Activated T-helper 2 cell treated with anti-CD3 and anti-CD28 coated beads, Interferon-gamma antibody, Interleukin-2, Interleukin-4, amounts not matched to agents 10 μg/mL and 5 μg/mL and 100 μg/mL, durations not matched to agents 14 hours and 24 hours and 36 hours (primary cell): ENCODE data around the gene IP6K1. TPM values are rescaled to one million over a fixed set of nuclear protein-coding genes. Genes with fewer than 3 reads are reported as not detected.

ENCODE experiments used
- DNase-seq: peaks from one replicate; pipeline ENCODE4 v3.0.0; 2021; ENCODE audit warnings: low spot score
- H3K27ac Mint-ChIP-seq: one replicate; pipeline ENCODE4 v1.8.0; 2021; ENCODE audit warnings: mixed read lengths
- H3K27me3 Mint-ChIP-seq: one replicate; pipeline ENCODE4 v1.8.0; 2021; ENCODE audit warnings: low read depth, mixed read lengths
- H3K36me3 Mint-ChIP-seq: one replicate; pipeline ENCODE4 v1.8.0; 2021; ENCODE audit warnings: low read depth, mixed read lengths
- H3K4me1 Mint-ChIP-seq: one replicate; pipeline ENCODE4 v1.8.0; 2021; ENCODE audit warnings: low read depth, mixed read lengths
- H3K4me3 Mint-ChIP-seq: one replicate; pipeline ENCODE4 v1.8.0; 2021; ENCODE audit warnings: low read depth, mild to moderate bottlenecking, moderate library complexity, mixed read lengths
- H3K9me3 Mint-ChIP-seq: one replicate; pipeline ENCODE4 v1.8.0; 2021; ENCODE audit warnings: mixed read lengths
- intact Hi-C: fragments of 100-400 bp; cut with micrococcal nuclease; formaldehyde crosslinking; loops from one replicate; pipeline ENCODE4 v1.15.1; 2023
- total RNA-seq: library from RNA; stranded (reverse); gene quantifications from 2 replicates; pipeline ENCODE4 v1.2.3, GENCODE V29; 2022

The IP6K1 gene
- total RNA-seq, 1 donor from 2014 or later = 36.9 TPM

DNA sequence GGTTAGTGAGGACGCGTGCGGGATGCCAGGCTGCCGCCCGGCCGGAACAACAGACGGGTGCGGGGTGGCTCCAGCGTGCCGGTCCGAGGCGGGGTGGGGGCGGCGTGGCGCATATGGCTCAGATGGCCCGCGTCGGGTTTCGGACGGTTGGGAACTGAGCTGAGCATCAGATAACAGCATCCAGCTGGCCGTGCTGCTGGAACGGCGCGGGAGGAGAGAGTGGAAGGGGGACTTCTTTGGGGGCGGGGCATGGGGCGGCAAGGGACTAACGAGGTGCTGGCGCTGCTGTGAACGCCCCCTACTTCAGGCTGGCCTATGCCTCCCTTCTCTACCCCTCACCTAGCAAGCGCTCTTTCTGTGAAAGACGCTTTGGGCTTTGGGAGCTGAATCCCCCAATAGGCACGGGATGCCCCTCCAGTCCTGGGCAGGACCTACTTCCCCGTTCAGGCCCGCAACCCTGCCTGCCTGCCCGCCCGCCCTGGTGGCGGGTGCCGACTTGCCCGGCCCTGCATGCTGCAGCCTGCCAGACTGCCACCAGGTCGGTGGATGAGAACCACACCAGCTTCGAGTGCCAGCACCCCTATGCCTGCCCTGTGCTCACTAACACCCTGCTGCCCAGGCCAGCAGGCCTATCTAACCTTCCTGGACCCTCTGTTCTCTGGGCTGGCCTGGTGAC lies 17.3 kb upstream of the IP6K1 start:
- Mint-ChIP-seq H3K9me3 (no peaks in the 10 kb centered on the region), H3K4me1 (peaks cover 22% of the 10 kb centered on the region), H3K27me3 (peaks cover 17% of the 10 kb centered on the region), H3K36me3 (peaks cover 9% of the 10 kb centered on the region), H3K4me3 (peak overlapping the region; percentile 83), H3K27ac (no peak overlapping the region)
- DNase-seq = no peak
- intact Hi-C loops = loop anchor here (1.0 to 2.0 kb wide), 2 partner anchors 17 to 103 kb away; partner anchors contain the start of gene IP6K1

GRCh38 chr3:49802719-49803464 lies 16.6 kb upstream of the IP6K1 start, which contains the start of gene INKA1:
INKA1 (plus strand) TSS chr3:49803261; CDS start chr3:49803393, 132 bp downstream.
- Mint-ChIP-seq H3K4me1 (peaks cover 22% of the 10 kb centered on the region), H3K9me3 (no peaks in the 10 kb centered on the region), H3K36me3 (peaks cover 9% of the 10 kb centered on the region), H3K27me3 (peaks cover 17% of the 10 kb centered on the region), H3K4me3 (peak within 1 kb of the TSS; percentile 83), H3K27ac (peak within 1 kb of the TSS; percentile 75)
- intact Hi-C loops = loop anchor here (1.0 to 2.0 kb wide), 3 partner anchors 17 to 104 kb away; partner anchors contain the start of gene IP6K1
- peak; percentile 83 for DNase-seq

GRCh38 chr3:49801160-49801559 lies 14.8 kb upstream of the IP6K1 start:
- Mint-ChIP-seq H3K36me3 (peaks cover 5% of the 10 kb centered on the region), H3K9me3 (no peaks in the 10 kb centered on the region), H3K4me3 (no peak overlapping the region), H3K27ac (no peak overlapping the region), H3K4me1 (peaks cover 11% of the 10 kb centered on the region), H3K27me3 (peaks cover 19% of the 10 kb centered on the region)
- no peak for DNase-seq
- intact Hi-C loops = no loop called here

DNA sequence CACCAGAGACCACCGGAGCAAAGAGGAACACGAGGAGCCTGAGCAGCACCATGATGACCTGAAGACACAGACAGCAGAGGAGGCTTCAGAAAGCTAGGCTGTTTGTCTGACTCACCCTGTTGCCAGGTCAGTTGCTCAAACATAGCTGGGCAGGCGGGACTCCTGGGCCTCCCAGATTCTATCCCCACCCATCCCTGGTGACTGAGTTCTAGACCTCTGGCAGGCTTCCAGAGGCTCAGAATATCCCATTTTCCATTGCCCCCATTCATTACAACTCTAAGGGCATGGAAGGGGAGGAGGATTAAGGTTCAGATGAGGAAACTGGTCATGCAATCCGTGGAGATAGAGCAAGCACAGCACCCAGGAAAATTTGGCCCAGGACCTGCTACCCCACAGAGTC lies 13.4 kb upstream of the IP6K1 start, which contains the start of gene CDHR4:
Gene CDHR4 (minus strand): TSS at position 113 of the 400 bp plus-strand sequence. CDS start 61 bp downstream, at position 52.
- peaks cover 19% of the 10 kb centered on the region for H3K27me3 Mint-ChIP-seq
- DNase-seq = no peak
- H3K4me3 Mint-ChIP-seq = no peak within 1 kb of the TSS
- no peaks in the 10 kb centered on the region for H3K9me3 Mint-ChIP-seq
- intact Hi-C loops = no loop called here
- H3K27ac Mint-ChIP-seq = no peak within 1 kb of the TSS
- H3K36me3 Mint-ChIP-seq = no peaks in the 10 kb centered on the region
- peaks cover 7% of the 10 kb centered on the region for H3K4me1 Mint-ChIP-seq

GRCh38 chr3:49799105-49799504 lies 12.8 kb upstream of the IP6K1 start:
- Mint-ChIP-seq H3K4me1 (peaks cover 7% of the 10 kb centered on the region), H3K9me3 (no peaks in the 10 kb centered on the region), H3K36me3 (no peaks in the 10 kb centered on the region), H3K4me3 (no peak overlapping the region), H3K27me3 (peaks cover 18% of the 10 kb centered on the region), H3K27ac (no peak overlapping the region)
- intact Hi-C loops = no loop called here
- no peak for DNase-seq

DNA sequence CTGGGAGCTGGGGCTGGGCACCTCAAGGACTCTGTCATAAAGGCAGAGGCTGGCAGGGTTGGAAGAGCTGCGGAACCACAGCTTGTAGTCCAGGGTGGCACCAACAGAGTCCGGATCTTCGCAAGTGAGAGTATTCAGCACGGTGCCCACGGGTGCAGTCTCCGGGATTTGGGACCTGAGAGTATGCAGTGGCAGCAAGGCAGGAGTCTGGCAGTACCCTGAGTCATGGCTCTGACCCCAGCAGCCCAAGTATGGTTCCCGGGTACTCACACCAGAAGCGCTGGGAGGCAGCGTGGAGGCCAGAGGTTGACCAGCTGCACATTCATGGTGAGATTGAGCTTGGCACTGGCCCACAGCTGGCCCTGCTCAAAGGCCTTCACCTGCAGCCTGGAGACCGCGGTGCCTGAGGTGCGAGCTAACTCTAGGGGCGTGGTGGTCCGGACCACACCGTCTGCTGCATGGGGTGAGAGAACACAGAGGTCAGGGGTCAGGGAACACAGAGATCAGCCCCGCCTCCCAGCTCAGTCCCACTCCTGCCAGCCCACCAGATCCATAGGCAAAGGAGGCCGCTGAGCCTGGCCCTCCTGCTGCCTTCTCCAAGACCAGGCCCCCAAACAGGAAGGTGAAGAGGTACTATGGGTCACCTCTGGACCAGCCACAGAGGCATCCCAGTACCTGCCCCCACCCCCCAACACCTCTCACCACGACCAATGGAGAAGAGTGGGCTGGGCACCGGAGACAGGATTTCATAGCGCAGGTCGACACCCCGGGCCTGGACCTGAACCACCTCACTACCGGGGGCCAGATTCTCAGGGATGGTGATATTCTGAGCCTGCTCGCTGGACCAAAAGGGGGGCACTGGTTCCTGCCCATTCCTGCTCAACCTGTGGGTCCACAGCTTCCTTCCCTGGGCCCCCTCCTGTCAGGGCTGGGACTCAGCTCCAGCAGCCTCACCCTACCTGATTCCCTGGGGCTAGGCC lies 8.9 kb upstream of the IP6K1 start:
- Mint-ChIP-seq H3K27ac (no peak overlapping the region), H3K4me3 (no peak overlapping the region), H3K4me1 (no peaks in the 10 kb centered on the region)

GRCh38 chr3:49794431-49794830 lies 8.1 kb upstream of the IP6K1 start:
- H3K27me3 Mint-ChIP-seq = peaks cover 1% of the 10 kb centered on the region
- H3K36me3 Mint-ChIP-seq = no peaks in the 10 kb centered on the region
- no peak overlapping the region for H3K27ac Mint-ChIP-seq
- no peak for DNase-seq
- no peaks in the 10 kb centered on the region for H3K9me3 Mint-ChIP-seq
- H3K4me3 Mint-ChIP-seq = no peak overlapping the region
- peaks cover 2% of the 10 kb centered on the region for H3K4me1 Mint-ChIP-seq
- intact Hi-C loops = no loop called here

More for the DNA sequence above, 8.9 kb upstream of the IP6K1 start:
- Mint-ChIP-seq H3K9me3 (no peaks in the 10 kb centered on the region), H3K36me3 (no peaks in the 10 kb centered on the region), H3K27me3 (peaks cover 1% of the 10 kb centered on the region)
- intact Hi-C loops = no loop called here
- DNase-seq = no peak

DNA sequence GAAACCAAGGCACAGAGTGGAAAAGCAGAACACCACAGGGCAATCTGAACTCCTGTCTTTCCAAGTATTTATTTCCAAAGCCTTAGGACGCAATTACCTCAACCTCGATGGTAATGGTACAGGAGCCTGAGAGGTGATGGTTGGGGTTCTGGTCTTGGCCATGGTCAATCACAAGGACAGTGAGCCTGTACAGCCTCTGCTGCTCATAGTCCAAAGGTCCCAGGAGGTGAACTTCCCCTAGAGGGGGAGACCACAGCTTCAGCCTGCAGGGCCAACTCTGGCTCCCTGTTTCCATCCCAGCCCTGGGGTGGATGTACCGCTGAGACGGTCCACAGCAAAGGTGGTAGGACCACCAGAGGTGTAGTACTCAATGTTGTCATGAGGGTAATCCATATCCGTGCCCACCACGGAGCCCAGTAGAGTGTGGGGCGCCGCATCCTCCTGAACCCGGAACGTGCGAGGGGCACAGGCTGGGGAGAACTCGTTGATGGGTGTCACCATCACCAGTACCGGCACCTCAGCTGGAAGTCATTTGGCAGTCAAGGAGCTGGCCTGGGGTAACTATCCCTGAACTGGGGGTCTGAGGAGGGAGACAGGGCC lies 7.2 kb upstream of the IP6K1 start:
- H3K27ac Mint-ChIP-seq = no peak overlapping the region
- peaks cover 2% of the 10 kb centered on the region for H3K4me1 Mint-ChIP-seq
- peaks cover 1% of the 10 kb centered on the region for H3K27me3 Mint-ChIP-seq
- intact Hi-C loops = no loop called here
- no peak overlapping the region for H3K4me3 Mint-ChIP-seq
- H3K9me3 Mint-ChIP-seq = no peaks in the 10 kb centered on the region
- no peaks in the 10 kb centered on the region for H3K36me3 Mint-ChIP-seq
- DNase-seq = no peak

DNA sequence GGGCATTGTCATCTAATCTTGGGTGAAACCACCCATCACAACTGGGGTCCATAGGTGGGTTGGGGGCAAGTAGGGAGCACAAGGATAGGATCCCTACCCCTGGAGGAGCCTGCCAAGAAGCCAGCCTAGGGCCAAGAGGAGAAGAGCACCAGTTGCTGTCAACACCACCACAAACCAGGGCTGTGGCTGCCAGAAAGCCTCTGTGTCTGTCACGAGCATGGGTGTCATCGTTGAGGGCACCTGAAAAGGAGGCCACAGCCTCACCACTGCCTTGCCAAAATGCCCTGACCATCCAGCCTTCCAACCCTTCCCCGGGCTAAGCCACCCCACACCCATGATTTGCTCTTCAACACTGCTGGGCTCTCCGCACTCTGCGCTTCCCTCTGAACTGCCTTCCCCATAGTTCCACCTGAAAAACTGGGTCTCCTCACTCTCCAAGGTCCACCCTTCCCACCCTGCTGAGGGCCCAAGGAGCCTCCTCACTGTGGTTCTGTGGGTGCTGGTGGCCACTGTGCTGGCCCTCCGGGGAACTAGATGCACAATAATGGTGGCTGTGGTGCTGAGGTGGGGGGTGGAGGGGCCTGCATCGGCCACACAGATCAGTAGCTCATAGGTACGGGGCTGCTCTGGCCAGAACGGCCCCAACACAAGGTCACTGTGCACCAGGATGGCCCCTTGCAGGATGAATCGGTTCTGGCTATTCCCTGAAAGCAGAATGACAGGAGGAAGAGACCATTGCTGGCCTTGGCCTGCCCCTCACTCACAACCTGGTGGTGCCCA lies 6.2 kb upstream of the IP6K1 start:
- DNase-seq = no peak
- peaks cover 2% of the 10 kb centered on the region for H3K4me1 Mint-ChIP-seq
- no peak overlapping the region for H3K27ac Mint-ChIP-seq
- intact Hi-C loops = no loop called here
- peaks cover 1% of the 10 kb centered on the region for H3K27me3 Mint-ChIP-seq
- H3K9me3 Mint-ChIP-seq = no peaks in the 10 kb centered on the region
- no peak overlapping the region for H3K4me3 Mint-ChIP-seq
- no peaks in the 10 kb centered on the region for H3K36me3 Mint-ChIP-seq

- DNase-seq = no peak
- intact Hi-C loops = no loop called here
- Mint-ChIP-seq H3K27ac (no peak overlapping the region), H3K27me3 (no peaks in the 10 kb centered on the region), H3K4me1 (peaks cover 9% of the 10 kb centered on the region), H3K4me3 (no peak overlapping the region), H3K9me3 (no peaks in the 10 kb centered on the region), H3K36me3 (no peaks in the 10 kb centered on the region)
These were observed 5.2 kb upstream of the IP6K1 start for GRCh38 chr3:49791571-49791970.

DNA sequence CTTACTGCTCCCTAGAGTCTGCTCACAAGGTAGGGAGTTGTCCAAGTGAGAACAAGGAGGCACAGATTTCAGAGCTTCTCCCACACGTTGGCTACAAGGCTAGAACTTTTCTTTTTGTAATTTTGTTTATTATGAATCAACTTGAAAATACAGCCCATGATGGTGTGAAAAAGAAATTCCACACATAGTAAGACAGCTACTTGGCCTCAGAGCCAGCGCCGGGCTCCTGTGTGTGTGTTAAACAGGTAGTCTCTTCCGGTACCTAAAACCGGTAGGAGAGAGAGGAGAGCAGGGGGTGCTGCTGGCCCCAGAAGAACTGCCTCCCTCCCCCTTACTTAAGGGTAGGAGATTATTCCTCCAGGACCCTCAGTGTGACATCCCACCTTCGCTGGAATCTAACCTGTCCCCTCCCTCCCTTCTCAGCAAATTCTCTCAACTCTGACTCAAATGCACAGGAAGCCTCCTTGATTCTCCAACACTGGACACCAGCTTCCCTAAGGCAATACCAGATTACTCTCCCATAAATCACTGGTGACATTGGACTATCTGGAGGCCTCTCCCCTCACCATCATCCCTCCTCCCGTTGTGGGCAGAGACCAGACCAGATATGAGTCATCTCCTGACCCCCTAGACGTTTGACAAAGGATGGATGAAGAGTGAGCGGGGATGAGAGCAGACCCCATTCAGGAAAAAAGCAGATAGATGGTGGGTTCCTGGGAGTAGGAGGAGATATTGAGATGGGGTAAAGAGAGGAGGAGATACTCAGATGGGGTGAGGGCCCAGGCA lies 4.5 kb upstream of the IP6K1 start:
- H3K27me3 Mint-ChIP-seq = no peaks in the 10 kb centered on the region
- peaks cover 10% of the 10 kb centered on the region for H3K4me1 Mint-ChIP-seq
- intact Hi-C loops = no loop called here
- peaks cover under 1% of the 10 kb centered on the region for H3K36me3 Mint-ChIP-seq
- H3K4me3 Mint-ChIP-seq = no peak overlapping the region
- H3K9me3 Mint-ChIP-seq = no peaks in the 10 kb centered on the region
- no peak overlapping the region for H3K27ac Mint-ChIP-seq
- no peak for DNase-seq
